Activated naive CD4-positive, alpha-beta T cell treated with anti-CD3 and anti-CD28 coated beads, Interleukin-2, amount 50 U/mL, for 72 hours (primary cell): Measurements from ENCODE around the gene CTIF. TPM values are rescaled to one million over a fixed set of nuclear protein-coding genes. Genes with fewer than 3 reads are reported as not detected.

Experiments
- ATAC-seq, 2 donors: fragments of 150-1000 bp; cut with Tn5 transposase; 2 replicates each; pipeline ENCODE4 v1.10.0; 2021; ENCODE audit warnings: mild to moderate bottlenecking in 2 of 2, moderate library complexity in 2 of 2
- DNase-seq, 2 donors: peaks; one replicate each; pipeline ENCODE4 v3.0.0; 2021 to 2022; ENCODE audit warnings: low spot score in 2 of 2
- H3K27ac Mint-ChIP-seq, 2 donors: one replicate each; pipeline ENCODE4 v1.8.0; 2022; ENCODE audit warnings: mild to moderate bottlenecking in 2 of 2, mixed read lengths in 2 of 2
- H3K36me3 Mint-ChIP-seq, 2 donors: one replicate each; pipeline ENCODE4 v1.8.0; 2022; ENCODE audit warnings: mixed read lengths in 2 of 2
- H3K9me3 Mint-ChIP-seq, 2 donors: one replicate each; pipeline ENCODE4 v1.8.0; 2022; ENCODE audit warnings: mixed read lengths in 2 of 2
- total RNA-seq, 2 donors: library from RNA; stranded (reverse); gene quantifications; one replicate each; pipeline ENCODE4 v1.2.3, GENCODE V29; 2022

CTIF gene
- total RNA-seq, 2 donors from 2014 or later: 2.4 to 7.9 TPM

DNA sequence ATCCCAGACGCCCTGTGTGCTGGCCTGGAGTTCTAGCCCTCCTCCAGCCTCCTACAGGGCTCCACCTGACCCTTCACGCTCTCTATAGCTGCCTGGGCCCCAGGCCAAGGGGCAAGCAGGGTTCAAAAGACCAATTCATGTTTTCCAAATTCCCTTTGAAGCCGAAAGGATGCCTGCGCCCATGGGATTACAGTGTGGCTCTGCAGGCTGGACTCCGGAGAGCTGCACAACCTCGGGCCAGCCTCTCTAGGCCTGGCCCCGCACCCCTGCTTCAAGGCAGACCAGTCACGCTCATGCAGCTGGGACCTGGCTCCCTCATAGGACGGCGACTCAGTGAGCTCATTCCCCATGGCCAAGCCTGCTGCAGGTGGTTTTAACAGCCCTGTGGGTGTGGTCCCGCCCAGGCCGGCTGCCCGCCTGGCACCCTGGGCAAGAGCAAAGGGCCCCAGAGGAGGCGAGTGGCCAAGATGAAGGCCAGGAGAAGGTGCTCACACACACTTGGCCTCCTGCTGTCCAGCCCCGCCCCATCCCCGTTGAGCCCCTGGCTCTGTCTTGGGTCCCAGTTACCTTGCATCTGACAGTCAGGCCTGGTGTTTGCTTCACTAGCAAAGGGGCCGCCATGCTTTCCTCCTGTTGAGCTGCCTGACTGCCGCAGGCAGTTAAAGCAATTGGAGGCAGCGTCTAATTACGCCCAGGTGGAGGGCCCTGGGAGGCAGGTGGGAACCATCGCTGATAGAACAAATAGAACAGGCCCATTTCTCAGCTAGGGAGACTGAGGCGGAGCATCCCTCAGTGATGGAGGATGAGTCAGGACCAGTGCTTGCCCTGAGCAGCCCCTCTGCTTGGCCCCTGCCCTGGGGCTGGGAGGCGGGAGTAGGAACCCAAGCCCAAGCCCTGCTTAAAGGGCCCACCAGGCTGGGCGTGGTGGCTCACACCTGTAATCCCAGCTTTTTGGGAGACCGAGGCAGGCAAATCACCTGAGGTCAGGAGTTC lies 355.1 kb downstream of the CTIF start:
- DNase-seq (no peak), ATAC-seq (no peak)
- H3K36me3 Mint-ChIP-seq: no peaks in the 10 kb centered on the region
- H3K27ac Mint-ChIP-seq: no peak overlapping the region
- peaks cover 0 to 5% of the 10 kb centered on the region in 2 donors for H3K9me3 Mint-ChIP-seq

DNA sequence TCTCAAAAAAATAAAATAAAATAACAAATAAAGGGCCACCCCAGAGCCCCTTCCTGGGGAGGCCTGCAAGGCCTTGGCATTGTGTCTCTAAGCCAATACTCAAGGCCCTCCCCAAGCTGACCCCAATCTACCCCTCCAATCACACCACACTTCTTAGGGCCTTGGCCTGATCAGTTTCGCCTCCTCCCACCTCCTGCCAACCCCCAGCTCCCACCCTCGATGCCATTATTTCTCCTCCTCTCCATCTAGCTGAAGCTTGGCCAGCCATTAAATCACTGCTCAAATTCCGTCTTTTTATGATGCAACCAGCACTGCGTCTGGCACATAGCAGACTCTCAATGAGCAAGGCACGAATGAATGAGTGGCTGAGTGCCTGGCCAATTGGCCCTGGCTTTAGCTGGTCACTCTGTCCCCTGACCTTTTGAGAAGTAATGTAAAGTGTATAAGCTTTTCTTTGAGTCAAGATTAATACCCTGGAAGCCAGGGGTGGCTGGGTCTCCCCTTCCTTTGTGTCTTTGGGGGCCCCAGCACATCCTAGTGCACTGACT lies 356.0 kb downstream of the CTIF start:
- DNase-seq (no peak), ATAC-seq (no peak)
- Mint-ChIP-seq H3K36me3 (no peaks in the 10 kb centered on the region), H3K27ac (no peak overlapping the region), H3K9me3 (peaks cover 0 to 11% of the 10 kb centered on the region in 2 donors)

DNA sequence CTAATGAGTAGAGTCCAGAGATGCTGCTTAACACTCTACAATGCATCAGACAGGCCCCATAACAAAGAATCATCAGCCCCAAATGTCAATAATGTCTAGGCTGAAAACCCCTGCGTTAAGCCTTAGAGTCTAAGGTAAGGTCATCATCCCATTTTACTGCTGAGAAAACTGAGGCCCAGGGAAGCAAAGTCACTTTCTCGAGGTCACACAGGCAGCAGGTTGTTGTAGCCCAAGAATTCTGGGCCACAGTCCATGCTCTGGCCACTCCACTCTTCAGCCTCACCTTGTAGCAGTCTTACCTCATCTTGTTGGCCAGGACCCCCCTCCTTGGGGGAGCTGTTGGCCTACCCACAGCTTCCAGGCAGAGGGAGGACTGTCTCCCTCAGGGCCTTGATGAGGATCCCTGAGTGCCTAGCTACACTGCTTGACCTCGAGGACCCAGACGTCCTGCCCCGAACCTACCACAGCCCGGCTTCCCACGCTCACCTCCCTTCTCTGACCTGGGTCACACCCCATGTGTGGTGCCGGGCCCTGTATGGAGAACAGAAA lies 357.6 kb downstream of the CTIF start:
- DNase-seq: no peak
- Mint-ChIP-seq H3K9me3 (peaks cover 4 to 17% of the 10 kb centered on the region in 2 donors), H3K27ac (peak overlapping the region in 1 of 2 donors; percentile 65), H3K36me3 (no peaks in the 10 kb centered on the region)
- ATAC-seq: no peak

DNA sequence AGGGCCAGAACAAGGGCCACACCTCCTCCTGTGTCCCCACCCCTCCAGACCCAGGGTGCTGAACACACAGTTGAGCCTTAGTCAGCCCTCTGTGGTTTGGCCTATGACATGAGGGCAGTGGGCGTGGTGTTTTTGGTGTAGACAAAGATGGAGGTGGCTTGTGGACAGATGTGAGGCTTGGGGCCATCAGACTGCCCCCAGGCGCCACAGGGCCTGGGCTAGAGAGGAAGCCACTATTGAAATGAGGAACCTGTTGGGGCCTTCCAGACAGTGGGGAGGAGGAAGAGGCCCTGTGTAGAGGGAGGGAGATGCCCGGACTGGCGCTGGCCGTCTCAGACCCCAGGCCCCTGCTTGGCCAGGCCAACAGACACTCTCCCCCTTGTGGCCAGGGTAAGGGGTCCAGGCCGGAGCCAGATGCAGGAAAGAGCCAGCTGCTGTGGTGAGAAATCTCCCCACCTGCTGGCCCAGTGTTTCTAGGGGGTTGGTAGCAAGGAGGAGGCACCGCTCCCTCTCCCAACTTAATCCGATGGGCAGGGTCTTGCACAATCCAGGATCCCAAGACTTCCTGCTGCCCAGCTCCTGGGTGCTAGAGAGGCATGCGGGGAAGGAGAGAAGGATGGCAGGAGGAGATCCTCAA lies 358.2 kb downstream of the CTIF start:
- Mint-ChIP-seq H3K36me3 (no peaks in the 10 kb centered on the region), H3K9me3 (peaks cover 4 to 17% of the 10 kb centered on the region in 2 donors), H3K27ac (peak overlapping the region; percentile 39 to 62)
- no peak for DNase-seq
- ATAC-seq: peak; percentile 22 to 87

DNA sequence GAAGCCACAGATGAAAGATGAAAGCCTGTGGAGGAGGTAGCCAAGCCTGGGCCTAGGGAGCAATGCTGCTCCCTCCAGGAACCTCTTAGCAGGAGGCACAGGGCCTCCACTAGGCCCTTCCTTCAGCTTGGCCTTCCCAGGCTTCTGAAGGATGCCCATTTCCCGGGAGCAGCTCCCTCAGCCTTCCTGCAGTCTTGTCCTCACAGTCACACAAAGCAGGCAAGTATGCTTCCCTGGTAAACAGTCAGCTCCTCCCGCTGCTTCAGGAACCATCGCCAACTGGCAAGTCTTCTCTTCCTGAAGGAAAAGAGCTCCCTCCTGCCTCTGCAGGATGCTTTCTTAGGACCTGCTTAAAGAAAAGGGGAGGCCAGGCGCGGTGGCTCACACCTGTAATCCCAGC lies 358.7 kb downstream of the CTIF start:
- no peaks in the 10 kb centered on the region for H3K36me3 Mint-ChIP-seq
- ATAC-seq (no peak), DNase-seq (no peak)
- H3K27ac Mint-ChIP-seq: peak overlapping the region; percentile 38 to 62
- H3K9me3 Mint-ChIP-seq: peaks cover 4 to 17% of the 10 kb centered on the region in 2 donors

DNA sequence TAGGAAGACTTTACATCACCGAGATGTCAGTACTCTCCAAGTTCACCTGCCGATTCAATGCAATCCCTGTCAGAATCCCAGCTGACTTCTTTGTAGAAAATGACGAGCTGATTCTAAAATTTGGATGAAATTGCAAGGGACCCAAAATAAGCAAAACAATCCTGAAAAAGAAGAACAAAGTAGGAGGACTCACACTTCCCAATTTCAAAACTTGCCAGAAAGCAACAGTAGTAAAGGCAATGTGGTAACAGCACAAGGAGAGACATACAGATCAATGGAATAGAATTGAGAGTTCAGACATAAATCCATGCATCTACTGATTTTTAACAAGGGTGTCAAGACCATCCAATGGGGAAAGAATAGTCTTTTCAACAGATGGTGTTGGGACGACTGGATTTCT lies 359.7 kb downstream of the CTIF start:
- H3K9me3 Mint-ChIP-seq: peaks cover 4 to 17% of the 10 kb centered on the region in 2 donors
- DNase-seq: no peak

DNA sequence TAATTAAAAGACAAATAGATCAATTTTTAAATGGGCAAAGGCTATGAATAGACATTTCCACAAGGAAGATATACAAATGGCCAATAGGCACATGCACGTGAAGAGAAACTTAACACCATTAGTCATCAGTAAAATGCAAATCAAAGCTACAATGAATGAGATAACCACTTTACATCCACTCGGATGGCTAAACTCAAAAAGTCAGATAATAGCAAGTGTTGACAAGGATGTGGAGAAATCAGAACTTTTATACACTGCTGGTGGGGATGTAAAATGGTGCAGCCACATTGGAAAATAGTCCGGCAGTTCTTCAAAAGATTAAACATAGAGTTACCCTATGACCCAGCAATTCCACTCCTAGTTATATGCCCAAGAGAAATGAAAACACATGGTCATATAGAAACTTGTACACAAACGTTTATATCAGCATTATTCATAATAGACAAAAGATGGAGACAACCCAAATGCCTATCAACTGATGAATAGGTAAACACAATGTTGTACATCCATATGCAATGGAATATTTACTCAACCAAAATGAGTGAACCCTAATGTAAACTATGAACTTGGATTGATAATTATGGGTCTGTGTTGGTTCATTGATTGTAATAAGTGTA lies 360.8 kb downstream of the CTIF start:
- DNase-seq: no peak
- no peak overlapping the region for H3K27ac Mint-ChIP-seq
- ATAC-seq: no peak
- H3K36me3 Mint-ChIP-seq: peaks cover 7 to 8% of the 10 kb centered on the region in 2 donors
- peaks cover 10 to 24% of the 10 kb centered on the region in 2 donors for H3K9me3 Mint-ChIP-seq

More for the DNA sequence above, 359.7 kb downstream of the CTIF start:
- Mint-ChIP-seq H3K36me3 (no peaks in the 10 kb centered on the region), H3K27ac (no peak overlapping the region)
- no peak for ATAC-seq

DNA sequence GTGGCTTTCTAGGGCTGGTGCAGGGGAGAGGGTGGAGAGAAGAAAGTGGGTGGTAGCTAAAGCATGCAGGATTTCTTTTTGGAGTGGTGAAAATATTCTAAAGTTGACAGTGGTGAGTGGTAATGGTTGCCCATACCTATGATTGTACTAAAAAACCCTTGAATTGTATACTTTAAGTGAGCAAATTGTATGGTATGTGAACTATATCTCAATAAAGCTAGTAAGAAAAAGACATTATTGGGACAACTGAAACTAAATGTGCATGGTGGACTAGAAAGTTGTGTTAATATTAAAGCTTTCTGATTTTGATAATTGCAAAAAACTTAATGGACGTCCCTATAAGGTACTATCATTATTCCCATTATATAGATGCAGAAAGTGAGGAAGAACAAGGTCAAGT lies 361.6 kb downstream of the CTIF start:
- ATAC-seq: no peak
- DNase-seq: no peak
- H3K36me3 Mint-ChIP-seq: peaks cover 7 to 10% of the 10 kb centered on the region in 2 donors
- no peak overlapping the region for H3K27ac Mint-ChIP-seq
- H3K9me3 Mint-ChIP-seq: peaks cover 10 to 30% of the 10 kb centered on the region in 2 donors

DNA sequence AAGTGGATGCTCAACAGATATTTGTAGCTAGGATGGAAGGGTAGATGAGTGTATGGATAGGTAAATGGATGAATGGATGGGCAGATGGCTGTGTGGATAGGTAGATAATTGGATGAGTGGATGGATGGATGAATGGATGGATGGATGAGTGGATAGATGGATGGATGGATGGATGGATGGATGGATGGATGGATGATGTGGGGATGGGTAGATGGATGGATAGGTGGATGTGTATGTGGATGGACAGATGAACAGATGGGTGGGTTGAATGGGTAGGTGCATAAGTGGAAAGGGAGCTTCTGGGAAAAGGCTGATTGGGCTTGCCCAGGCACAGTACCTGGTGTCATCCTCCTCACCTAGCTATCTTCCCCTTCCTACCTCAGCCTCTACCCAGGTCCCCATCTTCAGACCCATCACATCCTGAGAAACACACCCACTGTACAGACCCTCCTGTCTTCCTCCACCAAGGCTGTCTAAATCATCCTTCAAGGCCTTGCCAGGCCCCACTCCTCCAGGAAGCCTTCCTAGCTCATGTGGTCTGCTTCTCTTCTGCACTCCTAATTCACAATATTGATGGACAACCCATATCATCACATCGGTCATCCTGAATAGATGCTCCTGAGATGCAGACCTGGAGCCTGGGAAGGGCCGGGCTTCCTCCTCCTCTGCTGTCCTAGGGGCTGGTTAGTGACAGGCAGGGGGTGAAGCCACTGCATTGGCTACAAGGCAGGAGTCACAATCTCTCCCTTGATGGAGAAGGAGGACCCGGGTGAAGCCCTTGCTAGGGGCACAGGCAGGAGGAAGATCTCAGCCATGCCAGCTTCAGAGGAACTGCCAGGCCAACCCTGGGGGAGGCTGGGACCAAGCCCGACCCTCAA lies 362.6 kb downstream of the CTIF start:
- Mint-ChIP-seq H3K27ac (no peak overlapping the region), H3K9me3 (peaks cover 10 to 30% of the 10 kb centered on the region in 2 donors), H3K36me3 (peaks cover 7 to 10% of the 10 kb centered on the region in 2 donors)
- no peak for ATAC-seq
- no peak for DNase-seq

DNA sequence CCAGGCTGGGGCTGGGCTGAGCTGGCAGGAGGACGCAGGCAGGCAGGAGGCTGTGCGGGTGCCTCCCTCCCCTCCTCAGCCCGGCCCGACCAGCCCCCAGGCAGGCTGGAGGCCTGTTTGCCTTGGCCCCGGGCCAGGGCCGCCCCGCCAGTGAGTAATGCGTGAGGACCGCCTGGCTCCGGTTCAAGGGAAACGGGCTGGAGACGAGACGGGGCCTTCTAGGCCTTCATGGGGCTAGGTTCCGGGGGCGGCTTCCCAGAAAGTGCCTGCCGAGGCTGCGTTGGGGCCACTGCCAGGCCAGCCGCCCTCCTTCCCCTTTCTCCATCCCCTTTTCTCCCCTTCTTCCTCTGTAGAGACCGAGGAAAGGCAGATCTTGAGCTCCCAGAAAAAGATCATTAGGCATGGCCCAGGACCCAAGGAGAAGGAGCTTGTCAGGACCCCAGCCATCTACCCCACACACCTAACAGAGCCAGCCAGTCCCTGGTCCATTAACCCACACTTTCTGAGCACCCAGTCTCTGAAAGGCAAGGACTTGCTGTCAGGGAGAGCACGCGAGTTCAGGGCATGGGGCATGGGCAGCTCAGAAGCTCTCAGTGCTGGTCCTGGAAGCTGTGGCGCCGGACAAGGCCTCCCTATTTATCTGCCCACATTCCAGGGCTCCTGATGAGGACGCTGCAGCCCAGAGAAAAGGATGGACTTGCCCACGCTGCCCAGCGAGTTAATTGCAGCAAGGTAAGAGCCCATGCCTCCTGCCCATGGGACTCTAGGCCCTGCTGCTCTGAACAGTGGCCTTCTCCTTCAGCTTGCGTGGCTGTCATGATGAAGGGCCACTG lies 363.4 kb downstream of the CTIF start:
- Mint-ChIP-seq H3K27ac (no peak overlapping the region), H3K36me3 (peaks cover 7 to 10% of the 10 kb centered on the region in 2 donors), H3K9me3 (peaks cover 10 to 30% of the 10 kb centered on the region in 2 donors)
- no peak for ATAC-seq
- no peak for DNase-seq

DNA sequence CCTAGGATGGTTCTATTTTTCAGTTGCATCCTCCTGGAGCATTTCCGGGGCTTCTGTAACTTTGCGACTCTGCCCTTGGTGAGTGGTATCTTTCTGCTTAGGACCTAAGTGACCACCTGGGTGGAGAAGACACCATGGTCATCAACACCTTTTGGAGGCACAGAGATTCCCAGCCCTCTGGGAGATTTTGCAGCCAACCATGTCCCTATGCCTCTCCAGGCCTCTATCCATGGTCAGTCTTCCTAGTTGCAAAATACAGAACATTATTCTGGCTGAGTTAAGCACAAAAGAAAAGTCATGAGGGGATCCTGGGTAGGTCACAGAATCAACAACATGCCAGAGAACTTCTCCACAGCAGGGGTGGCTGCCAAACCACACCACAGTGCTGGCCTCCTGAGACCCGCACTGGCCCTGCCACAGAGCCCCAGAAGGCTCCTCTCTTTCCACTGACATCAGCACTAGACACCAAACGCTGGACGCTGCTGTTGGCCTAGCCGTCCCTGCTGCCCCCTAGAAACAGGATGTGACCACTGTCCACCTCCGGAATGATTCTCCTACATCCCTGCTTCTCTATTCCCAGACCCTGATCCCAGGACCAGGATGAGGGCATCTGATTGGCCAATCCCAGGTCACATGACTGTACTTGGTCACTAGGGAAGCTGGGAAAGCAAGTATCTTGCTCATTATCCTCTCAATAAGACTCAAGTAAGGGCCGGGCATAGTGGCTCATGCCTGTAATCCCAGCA lies 364.2 kb downstream of the CTIF start:
- ATAC-seq (no peak), DNase-seq (no peak)
- Mint-ChIP-seq H3K36me3 (peaks cover 7 to 10% of the 10 kb centered on the region in 2 donors), H3K9me3 (peaks cover 10 to 30% of the 10 kb centered on the region in 2 donors), H3K27ac (no peak overlapping the region)

DNA sequence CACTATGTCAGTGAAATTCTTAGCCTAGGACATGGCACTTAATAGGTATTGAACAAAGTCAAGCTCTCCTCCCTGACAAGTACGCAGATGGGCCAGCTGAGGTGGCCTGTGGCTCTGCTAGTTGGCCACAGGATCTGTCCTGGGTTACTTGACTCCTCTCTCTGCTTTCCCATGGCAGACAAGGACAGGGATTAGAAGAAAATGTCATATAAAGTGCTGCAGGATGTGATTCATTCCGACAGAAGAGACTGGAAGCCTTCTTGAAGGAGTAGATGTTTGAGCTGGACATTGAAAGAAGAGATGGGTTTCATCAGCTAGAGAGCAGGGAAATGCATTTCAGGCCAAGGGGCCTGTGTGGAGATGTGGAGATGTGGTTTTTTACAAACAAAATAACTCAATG lies 365.3 kb downstream of the CTIF start:
- Mint-ChIP-seq H3K36me3 (peaks cover 7 to 10% of the 10 kb centered on the region in 2 donors), H3K27ac (no peak overlapping the region), H3K9me3 (peaks cover 10 to 25% of the 10 kb centered on the region in 2 donors)
- ATAC-seq: no peak
- DNase-seq: no peak

DNA sequence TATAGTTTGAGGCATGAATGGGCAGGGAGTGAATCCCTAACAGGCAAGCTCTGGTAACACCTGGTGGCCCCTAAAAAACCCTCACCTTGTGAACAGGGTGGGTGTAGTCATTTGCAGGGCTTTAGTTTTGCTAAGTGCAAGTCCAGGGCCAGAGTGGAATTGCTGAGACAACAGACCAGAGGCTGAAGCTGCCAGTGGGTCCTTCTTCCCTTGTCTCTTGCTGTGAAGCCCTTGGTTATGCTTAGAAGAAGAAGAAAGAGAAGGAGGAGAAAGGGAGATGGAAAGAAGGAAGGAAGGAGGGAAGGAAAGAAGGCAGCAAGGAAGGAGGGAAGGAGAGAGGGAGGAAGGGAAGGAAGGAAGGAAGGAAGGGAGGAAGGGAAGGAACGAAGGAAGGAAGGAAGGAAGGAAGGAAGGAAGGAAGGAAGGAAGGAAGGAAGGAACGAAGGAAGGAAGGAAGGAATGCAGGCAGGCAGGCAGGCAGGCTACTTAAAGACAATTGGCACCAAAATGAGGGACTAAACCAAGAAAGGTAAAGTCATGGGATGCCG lies 366.1 kb downstream of the CTIF start:
- H3K36me3 Mint-ChIP-seq: peaks cover 7 to 10% of the 10 kb centered on the region in 2 donors
- ATAC-seq (no peak), DNase-seq (no peak)
- H3K27ac Mint-ChIP-seq: no peak overlapping the region
- H3K9me3 Mint-ChIP-seq: peaks cover 10 to 18% of the 10 kb centered on the region in 2 donors

DNA sequence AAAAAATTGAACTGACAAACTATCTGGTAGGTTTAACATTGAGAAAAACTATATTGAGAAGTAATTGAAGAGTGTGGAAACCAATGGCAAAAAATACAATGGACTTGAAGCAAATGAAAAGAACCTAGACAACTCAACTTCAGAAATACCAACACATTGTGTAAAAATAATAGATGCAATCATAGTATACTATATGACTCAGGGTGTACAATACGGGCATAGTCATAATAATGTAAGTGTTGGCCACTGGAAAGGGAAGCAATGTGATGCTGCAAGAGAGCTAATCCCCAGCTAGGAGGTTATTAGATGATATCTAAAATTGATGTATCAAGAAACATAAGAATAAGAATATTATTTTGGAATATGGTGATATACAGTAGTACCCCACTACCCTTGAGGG lies 366.7 kb downstream of the CTIF start:
- H3K36me3 Mint-ChIP-seq: peaks cover 7 to 10% of the 10 kb centered on the region in 2 donors
- no peak for ATAC-seq
- no peak for DNase-seq
- H3K27ac Mint-ChIP-seq: no peak overlapping the region
- H3K9me3 Mint-ChIP-seq: peaks cover 10 to 13% of the 10 kb centered on the region in 2 donors
